Activated CD8-positive, alpha-beta memory T cell treated with anti-CD3 and anti-CD28 coated beads, Interleukin-2, amount 50 U/mL, for 24 hours (primary cell): ENCODE results near the gene DIP2C.
"Not testable (repeated sequence)": the region's sequence is repeated elsewhere in the genome, so short reads cannot be mapped to it uniquely, and the experiment has no call there.

Source experiments
- DNase-seq: peaks from one replicate; pipeline ENCODE4 v3.0.0-alpha.2; 2020; ENCODE audit errors: extremely low read depth

The DIP2C gene

DNA sequence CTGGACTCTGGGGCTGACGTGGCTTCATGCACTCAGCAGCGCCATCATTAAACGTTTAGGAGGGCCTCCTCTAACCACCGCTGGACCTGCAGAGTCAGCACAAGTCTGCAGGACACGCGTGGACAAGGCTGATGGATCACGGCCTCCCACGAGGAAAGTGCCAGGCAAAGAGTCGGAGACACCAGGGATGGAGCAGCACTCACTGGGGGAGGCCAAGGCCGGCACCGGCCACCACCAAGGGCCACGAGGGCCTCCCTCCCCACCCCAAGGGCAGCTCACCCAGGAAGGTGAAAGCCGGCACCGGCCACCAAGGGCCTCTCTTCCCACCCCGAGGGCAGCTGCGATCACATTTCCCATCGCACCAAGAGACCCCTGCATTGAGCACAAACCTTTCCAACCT lies 91.5 kb downstream of the DIP2C start:
- DNase-seq, result no peak

DNA sequence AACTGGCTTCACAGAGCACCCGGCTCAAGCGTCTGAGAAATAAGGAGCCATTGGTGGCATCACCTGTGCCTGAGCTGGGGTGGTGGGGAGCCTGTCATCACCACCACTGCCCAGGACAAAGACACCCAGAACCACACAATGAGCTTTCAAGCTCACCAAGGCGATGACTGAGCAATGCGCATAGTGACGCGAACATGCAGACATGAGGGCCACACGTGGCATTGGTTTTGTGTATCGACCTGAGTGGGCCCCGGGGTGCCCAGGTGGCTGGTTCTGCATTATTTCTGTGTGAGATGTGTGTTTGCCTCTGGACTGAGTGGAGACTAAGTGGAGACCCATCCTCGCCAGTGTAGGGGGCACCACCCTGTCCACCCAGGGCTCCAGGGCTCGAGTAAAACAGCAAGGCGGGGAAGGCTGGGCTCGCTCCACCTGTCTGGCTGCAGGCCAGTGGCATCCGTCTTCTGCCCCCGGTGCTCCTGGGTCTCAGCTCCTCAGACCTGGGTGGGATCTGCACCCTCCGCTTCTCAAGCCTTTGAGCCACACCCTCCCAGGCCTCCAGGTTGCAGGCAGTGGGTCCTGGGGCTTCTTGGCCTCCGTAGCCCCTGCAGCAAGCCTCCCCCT lies 92.6 kb downstream of the DIP2C start:
- DNase-seq, result no peak

DNA sequence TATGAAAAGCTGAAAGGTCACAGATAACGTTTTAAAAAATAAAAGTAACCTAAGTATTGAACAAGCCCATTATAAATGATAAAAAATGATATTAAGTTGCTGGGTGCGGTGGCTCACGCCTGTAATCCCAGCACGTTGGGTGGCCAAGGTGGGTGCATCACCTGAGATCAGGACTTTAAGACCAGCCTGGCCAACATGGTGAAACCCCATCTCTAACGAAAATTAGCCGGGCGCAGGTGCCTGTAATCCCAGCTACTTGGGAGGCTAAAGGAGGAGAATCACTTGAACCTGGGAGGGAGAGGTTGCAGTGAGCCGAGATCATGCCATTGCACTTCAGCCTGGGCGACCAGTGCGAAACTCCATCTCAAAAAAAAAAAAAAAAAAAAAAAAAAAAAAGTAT lies 93.3 kb downstream of the DIP2C start:
- DNase-seq, result not testable (repeated sequence)

- no peak for DNase-seq
These were observed 94.0 kb downstream of the DIP2C start for GRCh38 chr10:595473-595872.

DNA sequence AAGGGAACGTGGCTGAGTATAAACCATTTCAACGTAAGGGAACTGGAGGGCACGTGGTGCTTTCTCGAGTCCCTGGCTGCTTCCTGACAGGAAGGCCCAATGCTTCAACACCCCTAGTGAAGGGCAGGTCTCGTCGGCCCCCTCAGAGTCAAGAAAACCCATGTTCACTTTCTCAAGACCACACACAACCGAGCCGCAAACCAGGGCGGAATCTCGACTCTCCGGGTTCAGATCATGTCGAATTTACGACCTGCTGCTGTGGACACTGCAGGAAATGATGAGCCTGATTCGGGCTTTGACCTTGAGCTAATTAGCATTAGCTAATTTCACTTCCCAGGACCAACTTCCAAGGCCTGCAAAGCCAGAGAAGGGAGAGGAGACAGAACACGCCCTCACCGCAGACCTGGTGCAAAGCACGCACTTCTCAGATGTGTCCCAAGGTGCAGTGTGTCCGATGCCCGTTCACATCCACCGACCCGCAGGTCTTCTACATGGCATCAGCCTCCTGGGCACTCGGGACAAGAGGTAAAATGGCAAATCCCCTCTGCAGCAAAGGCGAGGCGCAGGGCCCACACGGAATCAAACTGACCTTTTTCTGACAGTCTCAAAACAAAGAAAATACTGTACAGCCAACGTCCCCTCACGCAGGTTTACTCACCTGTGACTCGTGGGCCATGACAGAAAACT lies 94.7 kb downstream of the DIP2C start:
- no peak for DNase-seq

GRCh38 chr10:593901-594457 lies 95.5 kb downstream of the DIP2C start:
- DNase-seq, result no peak

DNA sequence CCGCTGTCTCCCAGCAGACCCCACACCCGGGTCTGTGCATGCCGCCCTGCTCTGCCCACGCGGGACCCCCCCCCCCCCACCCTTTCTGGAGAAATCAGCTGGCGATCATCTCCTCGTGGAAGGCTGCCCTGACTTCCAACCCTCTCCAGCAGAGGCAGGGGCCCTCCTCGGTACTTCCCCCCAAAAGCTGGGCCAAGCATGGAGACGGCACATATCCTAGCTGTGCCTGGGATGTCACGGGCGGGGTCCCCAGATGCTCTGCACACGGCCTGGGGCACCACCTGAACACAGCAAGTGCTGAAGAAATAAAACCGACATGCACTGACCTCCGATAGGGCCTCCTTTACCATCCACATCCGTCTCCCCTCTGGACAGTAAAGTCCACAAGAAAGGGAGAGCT lies 96.0 kb downstream of the DIP2C start:
- DNase-seq, result no peak

DNA sequence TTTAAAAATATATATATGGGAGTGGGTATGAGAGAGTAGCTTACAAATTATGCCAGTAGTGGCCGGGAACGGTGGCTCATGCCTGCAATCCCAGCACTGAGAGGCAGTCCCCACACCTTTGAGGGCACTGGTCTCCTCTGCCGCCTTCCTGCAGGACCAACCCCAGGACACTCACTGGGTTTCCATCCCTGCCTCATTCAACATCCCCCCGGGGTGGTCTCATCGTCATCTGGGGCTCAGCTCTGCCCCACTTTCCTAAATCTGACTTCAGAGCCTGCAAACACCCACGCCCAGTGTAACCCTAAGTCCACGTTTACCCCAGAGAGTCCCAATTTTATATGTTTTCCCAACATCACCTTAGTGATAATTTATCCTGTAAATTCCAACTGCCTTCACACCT lies 96.5 kb downstream of the DIP2C start:
- DNase-seq, result no peak

GRCh38 chr10:591646-592045 lies 97.8 kb downstream of the DIP2C start:
- DNase-seq, result no peak

GRCh38 chr10:590721-591120 lies 98.7 kb downstream of the DIP2C start:
- DNase-seq, result no peak

DNA sequence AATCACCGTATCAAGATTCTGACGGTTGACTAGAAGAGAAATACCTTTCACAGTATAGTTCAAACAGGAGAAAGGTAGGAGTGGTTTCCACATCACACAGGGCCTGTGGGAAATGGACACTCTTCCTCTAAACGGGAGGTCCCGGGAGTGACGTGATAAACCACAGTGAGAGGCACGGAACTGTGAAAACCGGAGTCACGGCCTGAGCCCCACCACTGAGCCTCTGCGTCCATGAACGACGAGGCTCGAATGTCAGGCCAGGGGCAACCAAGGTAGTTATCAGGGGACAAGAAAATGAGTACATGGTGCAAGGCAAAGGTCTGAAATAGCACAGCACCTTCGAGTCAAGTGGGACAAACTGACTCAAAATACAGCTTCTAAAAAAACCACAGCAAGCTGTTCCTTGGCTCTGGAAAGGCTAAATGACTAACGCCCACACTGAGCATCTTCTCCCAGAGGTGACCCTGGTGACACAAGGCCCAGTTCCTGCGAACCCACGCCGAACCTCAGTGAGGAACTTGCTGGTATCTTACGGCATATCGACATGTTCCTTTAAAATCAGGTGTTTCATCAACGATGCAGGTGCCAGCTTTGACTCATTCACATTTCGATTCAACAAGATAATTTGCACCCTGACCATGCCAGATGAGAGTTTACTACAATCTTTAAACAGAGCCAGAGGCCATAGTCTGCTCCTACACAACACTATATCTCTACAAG lies 99.3 kb downstream of the DIP2C start:
- DNase-seq, result no peak

DNA sequence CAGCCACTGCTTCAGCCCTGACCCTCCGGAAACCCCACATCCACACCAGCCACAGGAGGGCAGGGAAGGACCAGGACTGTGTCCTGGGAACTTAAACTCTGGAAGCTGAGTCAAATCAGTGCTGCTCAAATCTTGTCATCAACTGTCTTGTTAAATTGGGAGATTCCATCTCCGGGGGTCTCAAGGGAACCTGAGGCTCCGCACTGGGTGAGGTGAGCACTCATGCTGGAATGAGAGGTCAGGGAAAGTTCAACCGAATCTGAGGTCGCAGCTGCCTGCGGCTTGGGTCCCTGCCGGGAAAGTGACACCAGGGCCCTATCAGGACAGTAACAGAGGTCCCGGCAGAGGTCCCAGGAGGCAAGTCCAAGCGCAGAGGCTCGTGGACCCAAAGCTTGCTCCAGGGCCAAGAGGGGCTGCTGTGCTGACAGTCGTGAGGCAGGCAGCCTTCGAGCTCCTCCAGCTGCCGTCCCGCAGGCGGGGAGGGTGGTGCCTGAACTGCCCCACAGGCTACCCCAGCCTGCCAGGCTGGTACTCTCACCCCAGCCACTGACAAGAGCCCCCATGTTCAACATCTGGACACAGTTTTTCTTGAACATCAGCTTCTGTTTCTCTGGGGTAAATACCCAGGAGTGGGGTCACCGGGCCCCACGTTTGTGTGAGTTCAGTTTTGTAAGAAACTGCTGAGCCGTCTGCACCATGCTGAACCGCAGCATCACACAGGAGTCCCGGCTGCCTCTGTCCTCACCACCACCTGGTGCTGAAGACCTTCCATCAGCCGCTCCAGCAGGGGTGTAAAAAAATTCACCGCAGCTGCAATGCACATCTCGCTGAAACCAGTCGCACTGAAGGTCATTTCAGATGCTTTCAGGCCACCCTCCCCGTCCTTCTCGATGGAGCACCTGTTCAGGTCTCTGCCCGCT lies 101.0 kb downstream of the DIP2C start:
- DNase-seq, result no peak

DNA sequence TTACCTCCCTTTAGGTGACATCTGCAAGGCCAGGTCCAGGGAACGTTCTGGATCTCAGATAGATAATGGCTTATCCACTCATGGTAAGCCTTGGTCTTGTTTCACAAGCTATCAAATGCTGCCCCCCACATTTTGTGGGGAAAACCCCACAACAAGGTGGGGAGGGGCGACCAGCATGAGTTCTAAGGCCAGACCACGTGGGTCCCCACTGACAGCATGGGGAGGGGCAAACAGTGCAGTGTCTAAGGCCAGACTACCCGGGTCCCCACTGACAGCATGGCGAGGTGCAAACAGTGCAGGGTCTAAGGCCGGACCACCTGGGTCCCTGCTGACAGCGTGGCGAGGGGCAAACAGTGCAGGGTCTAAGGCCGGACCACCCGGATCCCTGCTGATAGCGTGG lies 102.8 kb downstream of the DIP2C start:
- DNase-seq, result no peak

DNA sequence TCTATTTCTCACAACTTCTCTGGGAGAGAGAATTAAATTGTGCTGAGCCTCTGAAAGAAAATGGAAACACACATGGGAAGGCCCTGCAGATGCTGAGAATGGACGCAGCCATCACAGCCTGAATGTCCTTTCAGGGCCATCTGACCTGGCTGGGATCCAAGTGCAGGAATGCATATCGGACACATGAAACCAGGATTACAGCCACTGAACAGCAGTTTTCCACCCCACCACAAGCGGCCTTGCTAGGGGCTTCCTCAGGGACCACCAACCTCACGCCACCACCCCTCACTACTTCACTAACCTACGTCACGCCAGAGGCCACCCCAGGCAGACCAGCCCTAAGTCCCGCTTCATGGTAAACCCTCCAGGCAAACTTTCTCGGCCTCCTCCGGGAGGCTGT lies 103.3 kb downstream of the DIP2C start:
- no peak for DNase-seq

DNA sequence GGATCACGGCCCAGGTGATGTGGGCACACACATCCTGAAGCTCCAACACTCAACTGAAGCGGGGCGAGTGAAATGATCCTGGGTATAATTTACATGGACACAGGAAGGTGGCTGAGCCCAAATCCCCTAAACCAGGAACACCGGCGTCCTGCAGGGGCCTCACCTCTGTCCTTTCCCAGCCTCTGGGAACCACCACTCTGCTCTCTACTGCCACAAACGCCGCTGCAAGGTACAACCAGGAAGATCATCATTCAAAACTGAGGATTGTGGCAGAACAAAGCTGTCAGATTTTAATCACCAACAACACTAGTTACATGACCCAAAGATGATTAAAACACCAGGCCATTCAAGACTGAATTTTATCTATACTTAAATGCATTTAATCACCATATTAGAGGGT lies 104.0 kb downstream of the DIP2C start:
- no peak for DNase-seq

GRCh38 chr10:584497-585290 lies 104.8 kb downstream of the DIP2C start:
- not testable (repeated sequence) for DNase-seq

DNA sequence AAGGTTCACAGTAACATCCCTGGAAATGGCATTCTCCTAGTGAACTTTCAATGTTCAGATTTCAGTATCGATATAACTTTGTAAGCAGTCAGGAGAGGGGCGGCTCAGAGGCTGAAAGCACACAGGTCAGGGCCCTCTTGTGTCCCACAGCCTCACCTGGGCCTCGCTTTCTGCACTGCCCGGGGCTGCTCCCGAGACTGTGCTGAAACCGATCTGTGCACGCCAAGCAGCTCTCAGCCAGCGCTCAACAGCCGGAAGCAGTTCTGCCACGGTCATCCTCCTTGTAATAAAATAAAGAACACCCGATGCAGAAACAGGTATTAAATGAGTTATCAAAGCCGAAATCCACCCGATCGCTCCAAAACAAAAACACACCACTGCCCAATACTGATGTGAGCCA lies 106.0 kb downstream of the DIP2C start:
- no peak for DNase-seq

DNA sequence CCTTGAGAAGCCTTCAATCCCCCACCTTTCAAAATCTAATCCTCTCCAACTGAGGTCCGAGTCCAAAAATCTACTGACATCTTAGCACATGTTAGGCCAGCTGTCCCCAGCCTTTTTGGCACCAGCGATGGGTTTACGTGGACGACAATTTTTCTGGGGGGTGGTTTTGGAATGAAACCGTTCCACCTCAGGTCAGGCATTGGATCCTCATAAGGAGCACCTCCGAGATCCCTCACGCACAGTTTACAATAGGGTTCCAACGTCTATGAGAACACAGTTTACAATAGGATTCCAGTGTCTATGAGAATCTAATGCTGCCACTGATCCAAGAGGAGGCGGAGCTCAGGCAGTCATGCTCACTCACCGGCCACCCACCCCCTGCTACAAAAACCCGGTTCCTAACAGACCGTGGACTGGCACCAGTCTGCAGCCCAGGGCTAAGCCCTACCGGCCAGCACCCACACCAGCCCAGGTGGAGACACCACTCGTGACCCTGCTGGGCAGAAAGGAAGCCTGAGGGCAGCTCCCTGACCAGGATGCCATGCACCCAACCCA lies 107.6 kb downstream of the DIP2C start:
- no peak for DNase-seq

DNA sequence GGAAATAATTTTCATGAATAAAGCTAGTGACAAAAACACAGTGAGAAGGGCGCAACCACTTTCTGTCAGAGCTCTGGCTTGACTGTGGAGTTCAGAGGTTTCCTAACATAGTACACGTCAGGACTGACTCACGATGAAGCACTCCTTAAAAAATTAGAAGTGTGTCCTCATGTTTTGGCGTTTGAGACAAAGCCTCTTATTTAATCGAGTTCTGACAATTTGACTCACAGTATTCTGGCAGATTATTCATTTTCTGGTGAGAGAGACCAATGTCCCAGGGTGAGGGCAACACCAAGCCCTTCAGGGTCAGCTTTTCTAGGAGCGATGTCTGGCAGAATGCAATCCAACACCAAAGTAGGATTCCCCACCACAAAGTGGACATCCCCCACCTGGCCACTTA lies 108.7 kb downstream of the DIP2C start:
- no peak for DNase-seq

- DNase-seq, result no peak
These were observed 113.4 kb downstream of the DIP2C start for GRCh38 chr10:576130-576465.
